ENCODE data around the gene RPP14.
"Not testable (repeated sequence)": the region's sequence is repeated elsewhere in the genome, so short reads cannot be mapped to it uniquely, and the experiment has no call there.

RPP14 gene

DNA sequence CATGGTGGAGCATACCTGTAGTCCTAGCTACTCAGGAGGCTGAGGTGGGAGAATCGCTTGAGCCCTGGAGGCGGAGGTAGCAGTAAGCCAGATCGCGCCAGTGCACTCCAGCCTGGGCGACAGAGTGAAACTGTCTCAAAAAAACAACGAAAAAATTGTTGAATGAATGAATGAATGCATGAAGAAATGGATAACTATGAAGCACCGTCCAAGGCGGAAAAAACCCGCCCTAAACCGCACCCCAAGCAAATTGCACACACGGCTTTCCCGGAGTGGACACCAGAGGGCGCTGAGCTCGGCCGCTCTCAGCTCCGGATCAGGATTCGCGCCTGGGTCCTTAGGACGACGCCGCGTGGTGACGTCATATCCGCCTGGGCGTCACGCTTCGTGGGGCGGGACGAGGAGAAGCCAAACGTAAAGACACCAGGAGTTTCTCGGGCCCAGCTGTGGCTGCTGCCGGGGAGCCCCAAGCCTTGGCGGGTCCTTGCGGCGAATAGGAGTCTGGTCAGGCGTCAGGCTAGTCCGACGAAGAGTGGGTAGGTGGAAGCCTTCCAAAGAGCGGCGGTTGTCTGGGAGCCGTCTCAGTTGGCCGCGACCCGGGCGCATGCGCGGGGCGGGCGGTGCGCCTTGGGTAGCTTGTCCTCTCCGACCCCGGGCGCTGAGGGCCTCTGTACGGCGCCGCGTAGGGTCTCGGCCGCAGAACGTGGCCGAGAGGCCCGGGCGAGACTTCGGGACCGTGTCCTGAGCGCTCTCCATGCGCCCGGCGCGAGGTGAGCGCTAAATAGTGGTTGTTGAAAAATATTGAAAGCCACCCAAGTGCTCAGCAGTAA is at the start of gene RPP14, which contains the start of gene HTD2:
Gene RPP14, plus strand, starts transcription at position 364 of the 830 bp plus-strand sequence. CDS start 4,085 bp downstream, outside the sequence.
Gene HTD2, plus strand, starts transcription at position 639 of the 830 bp plus-strand sequence. CDS start 11,094 bp downstream, outside the sequence.
- DNase-seq (ENCODE audit: low read depth in 2 of 2), result peak; percentile 94 to 95

GRCh38 chr3:58256511-58256910 is 49.5 kb upstream of the RPP14 start:
- no peak for DNase-seq (ENCODE audit: low read depth in 2 of 2)

- DNase-seq (ENCODE audit: low read depth in 2 of 2), result no peak
Observed at GRCh38 chr3:58258392-58259055, 47.5 kb upstream of the RPP14 start.

DNA sequence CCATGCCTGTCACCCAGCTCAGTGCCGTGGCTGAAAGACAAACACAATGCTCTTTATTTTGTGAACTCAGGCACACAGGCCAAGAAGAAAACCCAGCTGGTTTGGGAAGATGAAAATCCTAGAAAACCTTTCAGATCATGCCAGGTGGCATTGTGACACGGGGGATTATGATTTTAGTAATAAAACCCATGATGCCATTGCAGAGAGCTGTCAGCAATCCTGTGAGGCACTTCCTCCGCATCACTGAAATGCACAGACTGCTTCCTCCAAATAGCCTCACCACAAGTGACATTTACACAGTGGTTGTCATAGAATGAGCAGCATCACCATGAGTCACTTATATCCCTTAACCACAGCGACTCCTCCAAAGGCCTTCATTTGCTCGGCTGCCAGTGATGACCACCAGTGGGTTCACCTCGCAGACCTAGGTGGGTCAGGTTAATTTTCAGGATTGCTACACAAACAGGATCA is 45.7 kb upstream of the RPP14 start:
- no peak for DNase-seq (ENCODE audit: low read depth in 2 of 2)

DNA sequence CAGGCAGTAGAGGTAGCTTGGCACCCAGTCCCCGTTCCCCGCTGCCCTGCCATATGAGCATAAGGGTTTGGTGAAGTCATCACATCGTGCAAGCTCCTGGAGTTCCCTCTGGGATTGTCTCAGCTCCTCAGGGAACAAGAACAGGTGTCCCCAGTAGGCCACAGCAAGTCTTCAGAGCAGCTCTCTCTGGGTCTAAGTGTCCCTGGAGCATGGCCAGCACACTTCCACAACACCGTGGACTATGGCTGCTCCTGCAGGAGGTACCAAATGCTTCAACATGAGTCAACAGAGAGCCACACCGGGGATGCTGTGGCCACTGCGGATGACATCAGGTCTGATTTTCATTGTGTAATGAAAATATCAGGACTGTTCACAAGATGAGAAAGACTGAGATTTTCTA is 45.3 kb upstream of the RPP14 start:
- no peak for DNase-seq (ENCODE audit: low read depth in 2 of 2)

- DNase-seq (ENCODE audit: low read depth in 2 of 2), result no peak
Observed at GRCh38 chr3:58261954-58262666, 43.9 kb upstream of the RPP14 start.

GRCh38 chr3:58266577-58266976 is 39.5 kb upstream of the RPP14 start:
- no peak for DNase-seq (ENCODE audit: low read depth in 2 of 2)

GRCh38 chr3:58267543-58267942 is 38.5 kb upstream of the RPP14 start:
- not testable (repeated sequence) for DNase-seq (ENCODE audit: low read depth in 2 of 2)

DNA sequence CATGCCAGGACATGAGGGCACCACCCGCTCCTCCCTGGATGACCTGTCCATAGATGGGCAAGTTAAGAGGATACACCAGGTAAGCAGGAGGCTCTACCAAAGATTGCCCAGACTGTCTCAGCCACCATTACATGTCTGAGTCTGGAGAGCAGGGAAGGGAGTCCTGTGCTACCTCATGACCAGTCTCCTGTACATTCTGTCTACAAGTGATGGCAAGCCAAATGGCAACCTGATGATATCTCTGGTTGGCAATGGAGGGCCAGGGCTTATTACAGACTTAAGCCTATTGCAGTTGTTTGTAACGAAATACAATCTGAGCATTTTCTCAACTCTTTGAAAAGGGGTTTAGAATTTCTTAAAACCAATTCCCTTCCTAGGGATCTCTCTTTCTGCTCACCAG is 36.7 kb upstream of the RPP14 start:
- no peak for DNase-seq (ENCODE audit: low read depth in 2 of 2)

- no peak for DNase-seq (ENCODE audit: low read depth in 2 of 2)
Observed at GRCh38 chr3:58270485-58270884, 35.6 kb upstream of the RPP14 start.

DNA sequence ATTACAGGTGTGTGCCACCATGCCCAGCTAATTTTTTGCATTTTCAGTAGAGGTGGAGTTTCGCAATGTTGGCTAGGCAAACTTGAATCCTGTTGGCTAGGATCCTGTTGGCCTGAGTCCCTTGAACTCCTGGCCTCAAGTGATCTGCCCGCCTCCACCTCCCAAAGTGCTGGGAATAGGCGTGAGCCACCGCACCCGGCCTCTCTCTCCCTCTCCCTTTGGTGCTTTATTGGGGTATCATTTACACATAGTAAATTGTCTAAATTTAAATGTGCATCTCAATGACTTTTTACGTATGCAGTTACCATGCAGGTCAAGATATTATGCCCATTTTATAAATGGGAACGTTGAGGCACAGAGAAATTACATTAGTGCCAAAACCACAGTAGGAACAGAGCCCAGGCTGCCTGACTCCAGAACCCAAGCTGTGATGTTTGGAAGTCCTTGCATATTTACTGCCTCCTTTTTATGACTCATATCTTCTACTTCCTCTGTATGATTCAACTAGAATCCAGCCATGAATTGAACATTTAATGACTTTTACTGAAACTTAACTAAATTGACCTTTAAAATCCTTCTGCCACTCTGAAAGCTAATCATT is 34.0 kb upstream of the RPP14 start:
- peak; percentile 80 to 83 for DNase-seq (ENCODE audit: low read depth in 2 of 2)

DNA sequence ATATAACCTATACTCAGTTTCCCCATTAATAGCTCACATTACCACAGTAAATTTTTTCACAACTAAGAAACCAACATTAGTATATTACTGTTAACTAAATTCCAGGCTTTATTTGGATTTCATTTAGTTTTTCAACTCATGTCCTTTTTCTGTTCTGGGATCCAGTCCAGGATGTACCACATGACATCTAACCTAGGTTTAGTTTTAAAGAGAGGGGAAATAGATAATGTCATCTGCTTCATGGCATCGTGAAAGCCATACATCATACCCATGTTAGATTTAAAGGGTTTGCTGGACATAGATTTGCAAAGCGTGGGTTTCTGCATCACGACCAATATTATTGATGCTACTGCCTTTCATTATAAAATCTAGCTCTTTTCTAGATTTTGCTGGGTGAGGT is 33.2 kb upstream of the RPP14 start:
- DNase-seq (ENCODE audit: low read depth in 2 of 2), result no peak

- not testable (repeated sequence) for DNase-seq (ENCODE audit: low read depth in 2 of 2)
Observed at GRCh38 chr3:58273362-58273761, 32.7 kb upstream of the RPP14 start.

DNA sequence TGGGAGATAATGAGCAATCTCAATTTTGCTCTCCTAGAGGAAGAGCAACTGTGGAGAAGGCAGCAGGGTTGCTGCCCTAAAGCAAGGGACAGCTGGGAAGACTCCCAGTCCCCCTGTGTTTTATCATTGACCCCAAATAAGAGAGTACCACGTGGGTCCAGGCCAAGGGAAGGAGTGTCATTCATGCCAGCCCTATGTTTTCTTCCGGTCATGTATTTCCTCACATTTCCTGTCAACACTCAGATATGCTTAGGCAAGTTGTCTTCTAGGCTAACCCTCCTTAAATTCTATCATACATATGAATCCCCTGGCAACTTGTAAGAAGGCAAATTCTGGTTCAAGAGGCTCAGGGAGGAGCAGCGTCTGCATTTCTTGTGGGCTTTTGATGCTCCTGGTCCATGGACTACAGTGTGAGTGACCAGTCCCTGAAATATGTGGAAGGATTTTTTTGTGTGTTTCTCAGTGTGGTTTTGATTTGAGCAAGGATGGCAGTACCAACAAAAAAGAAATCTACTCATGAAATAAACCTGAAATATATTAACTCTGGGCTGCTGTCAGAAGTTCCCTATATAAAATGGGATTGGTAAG is 31.9 kb upstream of the RPP14 start:
- DNase-seq (ENCODE audit: low read depth in 2 of 2), result no peak

- no peak for DNase-seq (ENCODE audit: low read depth in 2 of 2)
Observed at GRCh38 chr3:58281069-58281468, 25.0 kb upstream of the RPP14 start.

DNA sequence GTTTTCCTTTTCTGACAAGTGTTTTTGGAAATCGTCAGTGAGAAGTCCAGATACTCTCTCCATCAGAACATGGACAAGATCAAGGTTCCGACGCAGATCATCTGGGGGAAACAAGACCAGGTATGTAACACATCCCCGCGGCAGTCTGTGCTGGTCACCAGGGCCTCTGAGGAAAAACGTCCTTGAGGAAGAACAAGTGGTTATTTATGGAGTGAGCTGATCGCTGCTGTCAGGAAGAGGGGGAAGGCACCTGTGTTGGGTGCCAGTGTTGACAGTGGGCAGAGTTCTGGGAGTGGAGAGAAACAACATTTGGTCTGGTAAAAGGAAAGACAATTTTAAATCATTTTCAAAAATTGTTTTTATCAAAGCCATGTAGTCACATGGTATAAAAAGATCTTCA is 20.7 kb upstream of the RPP14 start:
- no peak for DNase-seq (ENCODE audit: low read depth in 2 of 2)

GRCh38 chr3:58287354-58287753 is 18.7 kb upstream of the RPP14 start:
- no peak for DNase-seq (ENCODE audit: low read depth in 2 of 2)

- no peak for DNase-seq (ENCODE audit: low read depth in 2 of 2)
Observed at GRCh38 chr3:58288011-58288728, 17.9 kb upstream of the RPP14 start.

DNA sequence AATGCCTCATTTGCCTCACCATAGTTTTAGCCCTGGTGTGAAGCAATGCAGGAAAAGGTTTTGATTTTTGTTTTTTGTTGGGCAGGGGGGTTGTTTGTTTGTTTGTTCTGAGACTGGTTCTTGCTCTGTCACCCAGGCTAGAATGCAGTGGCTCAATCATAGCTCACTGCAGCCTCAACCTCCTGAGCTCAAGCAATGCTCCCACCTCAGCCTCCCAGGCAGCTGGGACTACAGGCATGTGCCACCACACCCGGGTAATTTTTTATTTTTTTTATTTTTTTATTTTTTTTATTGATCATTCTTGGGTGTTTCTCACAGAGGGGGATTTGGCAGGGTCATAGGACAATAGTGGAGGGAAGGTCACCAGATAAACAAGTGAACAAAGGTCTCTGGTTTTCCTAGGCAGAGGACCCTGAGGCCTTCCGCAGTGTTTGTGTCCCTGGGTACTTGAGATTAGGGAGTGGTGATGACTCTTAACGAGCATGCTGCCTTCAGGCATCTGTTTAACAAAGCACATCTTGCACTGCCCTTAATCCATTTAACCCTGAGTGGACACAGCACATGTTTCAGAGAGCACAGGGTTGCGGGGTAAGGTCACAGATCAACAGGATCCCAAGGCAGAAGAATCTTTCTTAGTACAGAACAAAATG is 17.0 kb upstream of the RPP14 start:
- DNase-seq (ENCODE audit: low read depth in 2 of 2), result not testable (repeated sequence)

DNA sequence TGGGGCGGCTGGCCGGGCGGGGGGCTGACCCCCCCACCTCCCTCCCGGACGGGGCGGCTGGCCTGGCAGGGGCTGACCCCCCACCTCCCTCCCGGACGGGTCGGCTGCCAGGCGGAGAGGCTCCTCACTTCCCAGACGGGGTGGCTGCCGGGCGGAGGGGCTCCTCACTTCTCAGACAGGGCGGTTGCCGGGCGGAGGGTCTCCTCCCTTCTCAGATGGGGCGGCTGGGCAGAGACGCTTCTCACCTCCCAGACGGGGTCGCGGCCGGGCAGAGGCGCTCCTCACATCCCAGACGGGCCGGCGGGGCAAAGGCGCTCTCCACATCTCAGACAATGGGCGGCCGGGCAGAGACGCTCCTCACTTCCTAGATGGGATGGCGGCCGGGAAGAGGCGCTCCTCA is 15.6 kb upstream of the RPP14 start:
- not testable (repeated sequence) for DNase-seq (ENCODE audit: low read depth in 2 of 2)
